NCI-H69 (cell line): ENCODE data around the gene CYBC1.

ENCODE experiments used
- DNase-seq: peaks from one replicate; lab custom pipeline; 2025; lab: John Stamatoyannopoulos, UW

CYBC1 gene

GRCh38 chr17:82447876-82448275, 2.7 kb downstream of the CYBC1 start:
- DNase-seq: no peak

DNA sequence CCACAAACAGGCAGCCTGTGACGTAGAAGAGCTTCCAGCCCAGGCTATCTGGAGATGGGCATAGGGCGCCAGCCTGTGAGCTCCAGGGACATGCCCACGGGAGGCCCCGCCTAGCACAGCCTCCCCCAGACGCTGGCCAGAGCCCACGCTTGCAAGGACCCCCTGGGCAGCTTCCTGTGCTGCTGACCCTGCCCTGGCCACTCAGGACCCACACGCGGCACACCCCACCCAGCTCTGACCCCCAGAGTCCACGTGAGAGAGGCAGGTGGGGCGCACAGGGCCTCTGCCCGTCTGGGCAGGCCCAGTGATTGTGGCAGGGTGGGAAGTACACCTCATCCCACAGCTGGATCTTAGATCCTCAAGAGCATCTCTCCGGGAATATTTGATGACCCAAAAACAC, 3.9 kb downstream of the CYBC1 start:
- no peak for DNase-seq

- no peak for DNase-seq
Measured at GRCh38 chr17:82446124-82446523, 4.4 kb downstream of the CYBC1 start.

- DNase-seq: no peak
Measured at GRCh38 chr17:82445542-82445941, 5.0 kb downstream of the CYBC1 start.

DNA sequence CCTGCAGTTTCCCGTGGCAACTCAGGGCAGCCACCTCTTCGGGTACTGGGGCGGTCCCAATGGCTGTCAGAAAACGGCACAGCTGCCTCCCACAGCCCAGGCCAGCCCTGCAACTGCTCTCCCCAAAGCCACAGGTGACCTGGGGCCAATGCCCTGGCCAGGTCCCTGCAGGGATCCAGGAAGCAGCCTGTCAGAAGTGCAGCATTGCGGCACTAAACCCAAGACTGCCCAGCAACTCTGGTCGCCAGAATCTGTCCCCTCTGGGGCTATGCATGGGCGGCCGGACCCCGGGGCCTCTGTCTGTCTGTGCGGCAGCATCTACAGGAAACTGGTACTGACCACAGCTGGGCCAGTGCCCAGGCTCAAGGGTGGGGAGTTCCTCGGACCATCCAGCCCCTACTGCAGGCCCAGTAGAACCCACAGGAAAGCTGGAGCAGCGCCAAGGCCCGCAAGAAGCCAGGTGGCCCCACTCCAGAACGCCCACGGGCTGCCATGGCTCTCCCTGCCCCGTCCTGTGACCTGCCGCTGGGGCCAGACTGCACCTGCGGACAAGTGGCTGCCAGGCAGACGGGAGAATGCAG, 5.5 kb downstream of the CYBC1 start:
- no peak for DNase-seq

- no peak for DNase-seq
Measured at GRCh38 chr17:82444284-82444893, 6.2 kb downstream of the CYBC1 start.

DNA sequence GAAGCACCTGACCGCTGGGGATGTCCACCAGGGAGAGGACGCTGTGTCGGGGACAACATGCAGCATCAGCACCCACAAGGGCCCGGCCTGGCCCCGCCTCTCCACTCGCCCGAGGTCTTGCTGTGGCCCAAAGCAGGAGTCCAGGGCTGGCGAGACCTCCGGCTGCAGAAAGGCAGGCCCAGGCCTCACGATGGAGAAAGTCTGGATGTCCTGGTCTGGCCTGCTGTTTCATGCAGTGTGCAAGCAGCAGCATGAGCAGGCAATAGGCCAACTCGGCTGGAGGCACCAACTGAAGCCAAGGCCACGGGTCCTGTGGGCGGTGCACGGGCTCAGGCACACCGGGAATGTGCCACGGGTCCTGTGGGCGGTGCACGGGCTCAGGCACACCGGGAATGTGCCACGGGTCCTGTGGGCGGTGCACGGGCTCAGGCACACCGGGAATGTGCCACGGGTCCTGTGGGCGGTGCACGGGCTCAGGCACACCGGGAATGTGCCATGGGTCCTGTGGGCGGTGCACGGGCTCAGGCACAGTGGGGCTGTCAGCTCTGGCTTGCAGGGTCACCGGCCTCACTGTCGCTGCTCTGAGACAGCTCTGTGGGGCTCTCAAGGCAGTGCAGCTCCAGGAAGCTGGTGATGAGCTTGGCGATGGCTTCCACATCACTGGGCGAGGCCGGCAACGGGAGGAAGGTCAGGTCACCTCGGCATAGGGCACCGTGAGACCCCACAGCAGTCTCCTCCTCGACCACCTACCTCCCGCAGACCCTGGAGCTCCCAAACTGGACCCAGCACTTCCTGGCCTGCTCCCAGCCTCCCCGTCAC, 6.9 kb downstream of the CYBC1 start:
- no peak for DNase-seq

DNA sequence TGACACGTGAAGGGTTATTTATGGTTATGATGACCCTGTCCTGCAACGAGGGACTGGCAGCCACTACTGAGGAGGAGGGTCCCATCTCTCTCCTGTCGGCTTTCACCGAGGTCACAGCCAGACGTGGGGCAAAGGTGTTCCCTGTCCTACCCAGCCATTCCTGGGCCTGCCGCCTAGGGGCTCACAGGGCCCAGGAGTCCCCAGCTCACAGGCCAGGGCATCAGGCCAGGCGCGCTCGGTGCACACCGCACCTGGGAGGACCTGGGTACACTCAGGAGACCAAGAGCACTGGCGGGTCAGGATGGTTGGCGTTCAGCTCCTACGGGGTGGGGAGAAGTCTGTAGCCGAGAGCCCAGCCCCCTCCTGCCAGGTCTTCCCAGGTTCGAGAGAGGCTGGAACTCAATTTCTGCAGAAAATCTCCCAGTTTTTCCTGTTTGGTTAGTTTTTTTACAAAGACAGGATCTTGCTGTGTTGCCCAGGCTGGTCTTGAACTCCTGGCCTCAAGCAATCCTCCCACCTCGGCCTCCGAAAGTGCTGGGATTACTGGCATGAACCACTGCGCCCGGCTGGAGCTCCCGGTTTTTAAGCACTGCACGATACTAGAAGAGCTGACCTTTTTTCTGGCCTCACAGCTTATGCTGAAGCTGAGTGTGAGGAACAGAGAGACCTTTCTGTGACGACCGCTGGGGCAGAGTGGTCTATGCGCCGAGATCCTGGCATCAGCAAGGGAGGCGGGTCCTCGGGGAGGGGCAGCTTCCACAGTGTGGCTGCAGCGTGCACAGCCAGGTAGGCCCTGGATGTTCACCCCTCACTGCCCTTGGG, 7.7 kb downstream of the CYBC1 start:
- DNase-seq: no peak

- no peak for DNase-seq
Measured at GRCh38 chr17:82441691-82442487, 8.7 kb downstream of the CYBC1 start.

GRCh38 chr17:82440991-82441627, 9.4 kb downstream of the CYBC1 start:
- DNase-seq: peak; percentile 82

DNA sequence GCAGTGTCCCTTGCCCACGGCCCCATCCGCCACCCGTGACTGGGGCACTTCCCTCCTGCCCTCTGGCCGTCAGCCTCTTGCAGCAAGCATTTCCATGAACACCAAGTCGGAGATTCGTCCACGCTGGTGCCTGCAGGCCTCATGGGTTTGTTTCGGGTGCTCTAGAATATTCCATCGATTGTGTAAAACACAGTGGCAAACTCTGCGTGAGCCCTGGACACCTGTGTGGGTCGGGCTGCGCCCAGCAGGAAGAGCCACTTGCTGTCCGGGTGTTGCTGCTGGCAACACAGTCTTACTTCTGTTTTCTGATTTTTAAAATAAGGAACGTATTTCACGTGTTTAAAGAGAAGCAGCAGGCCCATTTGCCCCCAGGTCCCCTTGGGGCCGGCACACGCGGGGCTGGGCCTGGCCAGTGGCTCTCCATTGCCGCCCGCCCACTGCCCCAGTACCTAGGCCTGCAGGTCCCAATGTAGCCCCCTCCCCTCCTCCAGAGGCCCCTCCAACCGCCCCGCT, 10.0 kb downstream of the CYBC1 start:
- DNase-seq: no peak

- no peak for DNase-seq
Measured at GRCh38 chr17:82439829-82440365, 10.7 kb downstream of the CYBC1 start.

GRCh38 chr17:82439194-82439828, 11.2 kb downstream of the CYBC1 start:
- no peak for DNase-seq

- no peak for DNase-seq
Measured at GRCh38 chr17:82438401-82439193, 12.0 kb downstream of the CYBC1 start.

DNA sequence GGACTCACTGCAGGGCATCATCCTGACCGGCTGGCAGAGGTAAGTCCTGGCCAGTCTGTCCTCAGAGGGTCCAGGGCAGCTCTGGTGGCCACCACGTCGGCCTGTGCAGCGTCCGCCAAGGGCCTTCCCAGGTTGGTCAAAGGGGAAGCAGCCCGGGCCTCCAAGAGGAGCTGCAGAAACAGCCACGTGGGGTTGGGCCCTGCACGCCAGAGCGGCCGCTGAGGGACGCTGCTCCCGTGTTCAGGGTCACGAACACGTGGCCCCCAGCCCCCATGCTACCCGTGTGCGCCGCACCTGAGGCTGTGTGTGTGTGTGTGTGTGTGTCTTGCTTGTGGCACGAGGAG, 13.3 kb downstream of the CYBC1 start:
- no peak for DNase-seq

DNA sequence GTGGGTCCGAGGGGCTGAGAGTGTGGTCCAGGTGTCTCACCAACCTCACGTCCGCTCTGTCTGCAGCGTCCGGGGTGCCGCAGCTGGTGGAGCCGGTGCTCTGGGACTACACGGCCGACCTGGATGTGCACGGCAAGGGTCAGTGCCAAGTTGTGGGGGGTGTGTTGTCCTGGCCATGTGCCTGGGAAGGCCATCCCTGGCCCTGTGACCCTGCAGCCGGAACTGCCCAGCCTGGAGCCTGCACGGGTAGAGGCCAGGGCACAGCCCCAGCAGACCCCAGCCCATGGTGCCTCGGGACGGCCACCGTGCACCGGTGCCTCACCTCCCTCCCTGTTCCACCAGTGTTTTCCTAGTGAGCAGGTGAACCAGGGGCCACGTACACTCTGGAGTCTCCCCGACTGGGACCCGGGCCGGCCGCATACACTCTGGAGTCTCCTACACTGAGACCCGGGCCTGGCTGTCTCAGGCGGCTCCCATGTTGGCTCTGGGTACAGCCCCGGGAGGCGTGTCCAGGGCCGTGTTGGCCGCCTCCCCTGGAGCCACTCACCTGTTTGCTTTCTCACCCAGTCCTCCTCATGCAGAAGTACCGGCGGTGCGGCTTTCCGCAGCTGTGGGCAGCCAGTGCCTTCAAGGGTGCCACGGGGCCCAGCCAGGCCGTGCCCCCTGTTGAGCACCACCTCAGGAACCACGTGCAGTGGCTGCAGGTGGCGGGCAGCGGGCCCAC, 13.8 kb downstream of the CYBC1 start:
- DNase-seq: no peak

GRCh38 chr17:82435601-82436583, 14.7 kb downstream of the CYBC1 start:
- DNase-seq: no peak

- DNase-seq: no peak
Measured at GRCh38 chr17:82435103-82435502, 15.4 kb downstream of the CYBC1 start.
